GM18868 (cell line): ENCODE measurements around the gene ELOVL3.

Experiments used
- ATAC-seq: cut with Tn5 transposase; IDR thresholded peaks from one replicate; pipeline ENCODE4 v1.9.1; 2021; ENCODE audit warnings: mild to moderate bottlenecking, moderate library complexity; ENCODE audit not compliant: unreplicated experiment

The ELOVL3 gene

DNA sequence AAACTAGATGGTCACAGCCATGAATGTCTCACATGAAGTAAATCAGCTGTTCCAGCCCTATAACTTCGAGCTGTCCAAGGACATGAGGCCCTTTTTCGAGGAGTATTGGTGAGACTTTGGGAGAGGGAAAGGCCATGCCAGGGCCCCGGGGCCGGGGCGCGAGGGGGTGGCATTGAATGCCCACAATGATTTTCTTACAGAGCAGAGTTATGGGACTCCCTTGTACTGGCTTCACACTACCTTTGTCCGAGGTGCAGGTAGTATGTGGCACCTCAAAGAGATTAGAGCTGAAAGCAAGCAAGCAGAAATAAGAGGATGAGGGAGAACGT lies 407 bp downstream of the ELOVL3 start:
- no peak for ATAC-seq

DNA sequence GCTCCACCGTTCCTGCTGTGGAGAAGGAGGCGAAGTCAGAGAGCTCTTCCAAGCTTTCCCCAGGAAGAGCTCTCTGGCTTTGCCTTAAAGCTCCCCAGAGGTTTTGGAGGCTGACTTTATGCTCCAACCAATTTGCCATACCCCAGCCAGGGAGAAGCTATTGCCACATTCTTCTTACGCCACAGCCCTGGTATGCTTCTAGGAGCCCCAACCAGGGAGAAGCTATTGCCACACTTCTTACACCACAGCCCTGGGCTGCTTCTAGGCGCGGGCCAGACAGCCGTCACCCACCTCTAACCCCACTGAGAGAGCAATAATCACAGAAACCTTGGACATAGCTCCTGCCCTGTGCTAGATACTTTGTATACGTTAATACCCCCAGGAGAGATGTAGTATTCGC lies 951 bp downstream of the ELOVL3 start:
- ATAC-seq, result no peak

DNA sequence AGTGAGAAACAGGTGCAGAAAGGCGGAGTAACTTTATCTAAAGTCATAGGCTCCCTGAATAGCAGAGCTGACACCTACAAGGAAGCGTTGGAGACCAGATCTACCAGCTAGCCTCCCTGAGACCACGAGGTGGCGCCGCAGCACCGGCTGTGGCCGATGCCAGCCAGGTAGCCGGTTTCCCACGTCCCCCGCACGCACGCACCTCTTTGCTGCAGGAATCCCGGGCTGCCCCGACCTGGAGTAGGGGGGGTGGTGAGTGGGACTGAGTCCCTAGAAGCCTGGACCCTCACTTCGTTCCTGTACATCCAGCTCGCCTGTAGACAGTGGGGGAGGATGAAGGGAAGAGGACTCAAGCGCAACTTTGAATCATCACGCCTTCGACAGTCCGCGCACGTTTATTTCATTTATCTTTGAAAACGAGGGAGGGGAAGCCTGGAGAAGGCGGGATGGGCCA lies 3.7 kb downstream of the ELOVL3 start:
- no peak for ATAC-seq

DNA sequence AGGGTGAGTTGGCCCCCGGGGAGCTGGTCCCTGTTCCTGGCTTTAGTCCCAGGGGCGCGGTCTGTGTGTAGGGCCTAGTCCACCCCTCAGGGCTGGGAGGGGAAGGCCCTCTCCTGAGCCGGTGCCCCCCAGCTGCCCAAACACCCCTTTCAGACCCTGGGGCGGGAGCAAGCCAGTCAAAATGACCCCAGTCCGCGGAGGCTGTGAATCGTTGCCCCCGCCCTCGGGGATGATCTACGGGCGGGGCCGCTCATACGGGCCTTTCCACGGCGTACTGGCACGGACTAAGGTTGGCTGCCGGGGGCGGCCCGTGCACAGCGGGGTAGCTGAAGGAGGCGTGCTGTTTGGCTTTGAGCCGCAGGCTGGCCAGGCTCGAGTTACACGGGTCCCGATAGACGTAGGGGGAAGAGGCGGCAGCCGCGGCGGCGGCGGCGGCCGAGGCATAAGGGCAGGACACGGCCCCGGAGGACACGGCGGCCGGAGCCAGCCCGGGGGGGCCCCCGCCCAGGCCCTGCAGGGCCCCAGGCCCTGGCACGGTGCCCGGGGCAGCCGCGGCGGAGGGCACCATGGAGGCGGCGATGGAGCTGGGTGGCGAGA lies 4.3 kb downstream of the ELOVL3 start:
- ATAC-seq, result no peak

DNA sequence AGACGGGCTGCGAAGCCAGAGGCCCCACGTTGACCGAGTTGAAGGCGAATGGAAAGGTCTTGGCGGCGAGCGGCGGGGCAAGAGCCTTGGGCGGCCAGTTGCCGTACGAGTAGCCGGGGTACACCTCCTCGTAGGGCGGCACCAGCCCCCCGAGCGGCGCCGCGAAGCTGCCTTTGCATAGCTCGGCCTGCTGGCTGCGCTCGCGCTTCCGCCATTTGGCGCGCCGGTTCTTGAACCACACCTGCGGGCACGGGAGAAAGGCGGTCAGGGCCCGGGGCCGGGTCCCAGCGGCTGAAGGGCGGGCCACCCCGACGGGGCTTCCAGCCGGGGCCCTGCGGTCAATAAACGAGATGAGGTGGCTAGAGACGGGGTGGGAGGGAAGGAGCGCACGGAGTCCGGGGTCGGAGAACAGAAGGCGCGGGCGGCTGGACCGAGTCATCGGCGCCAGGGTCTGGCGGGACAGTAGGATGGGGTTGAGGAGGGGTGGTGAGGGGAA lies 4.8 kb downstream of the ELOVL3 start:
- ATAC-seq, result no peak

DNA sequence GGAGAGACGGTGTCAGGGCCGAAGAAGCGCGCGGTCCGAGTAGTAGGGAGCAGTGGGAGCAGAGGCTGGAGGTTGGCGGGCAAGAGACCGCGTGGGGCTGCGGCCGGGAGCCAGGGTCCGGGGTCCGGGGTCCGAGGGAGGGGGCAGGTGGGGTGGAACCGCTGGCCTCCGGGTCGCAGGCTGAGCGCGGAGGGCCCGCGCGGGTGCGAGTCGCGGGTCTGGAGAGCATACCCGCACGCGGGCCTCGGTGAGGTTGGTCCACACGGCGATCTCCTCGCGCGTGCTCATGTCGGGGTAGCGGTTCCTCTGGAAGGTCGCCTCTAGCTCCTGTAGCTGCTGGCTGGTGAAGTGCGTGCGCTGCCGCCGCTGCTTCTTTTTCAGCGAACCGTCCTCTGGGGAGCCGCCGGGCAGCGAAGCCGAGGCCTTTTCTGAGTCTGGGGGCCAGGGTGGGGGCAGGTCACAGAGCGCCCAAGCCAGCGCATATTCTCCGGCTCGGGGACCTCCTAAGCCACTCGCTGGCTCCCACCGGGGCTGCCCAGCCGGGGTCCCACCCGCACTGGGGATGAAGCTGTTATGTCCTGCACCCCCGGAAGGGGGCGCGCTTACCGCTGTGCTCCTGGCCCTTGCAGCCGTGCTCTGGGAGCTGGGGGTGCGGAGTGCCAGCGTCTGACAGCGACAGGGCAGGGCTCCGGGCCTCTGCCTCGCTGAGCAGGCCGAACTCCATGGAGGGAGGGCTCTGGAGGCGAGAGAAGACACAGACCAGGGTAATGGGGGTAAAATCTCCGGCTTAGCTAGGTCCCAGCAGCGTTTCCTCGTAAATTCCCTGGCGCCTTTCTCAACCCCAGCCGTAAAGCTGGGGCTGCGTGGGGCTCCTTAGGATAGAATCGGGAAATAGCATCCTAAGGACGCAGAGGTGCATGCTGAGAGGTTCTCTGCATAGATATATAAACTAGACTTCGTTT lies 5.5 kb downstream of the ELOVL3 start:
- ATAC-seq, result no peak

DNA sequence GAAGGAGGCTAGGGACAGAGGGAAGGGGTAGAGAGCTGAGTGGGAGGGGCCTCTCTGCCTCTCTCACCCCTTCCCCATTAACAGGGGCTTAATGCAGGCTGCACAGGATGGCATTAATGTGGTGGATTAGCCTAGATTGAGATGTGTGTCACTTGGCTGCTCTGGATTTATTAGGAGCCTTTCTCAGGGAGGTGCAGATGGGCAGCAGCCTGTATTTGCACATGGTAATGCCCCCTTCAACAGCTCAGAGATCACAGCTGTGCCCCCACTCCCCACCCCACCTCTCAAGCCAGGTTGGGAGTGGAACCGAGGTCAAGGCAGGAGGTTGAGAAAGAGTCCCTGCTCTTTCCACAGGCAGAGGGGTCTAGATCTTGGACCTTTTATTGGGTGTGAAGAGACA lies 7.9 kb downstream of the ELOVL3 start:
- ATAC-seq, result no peak

DNA sequence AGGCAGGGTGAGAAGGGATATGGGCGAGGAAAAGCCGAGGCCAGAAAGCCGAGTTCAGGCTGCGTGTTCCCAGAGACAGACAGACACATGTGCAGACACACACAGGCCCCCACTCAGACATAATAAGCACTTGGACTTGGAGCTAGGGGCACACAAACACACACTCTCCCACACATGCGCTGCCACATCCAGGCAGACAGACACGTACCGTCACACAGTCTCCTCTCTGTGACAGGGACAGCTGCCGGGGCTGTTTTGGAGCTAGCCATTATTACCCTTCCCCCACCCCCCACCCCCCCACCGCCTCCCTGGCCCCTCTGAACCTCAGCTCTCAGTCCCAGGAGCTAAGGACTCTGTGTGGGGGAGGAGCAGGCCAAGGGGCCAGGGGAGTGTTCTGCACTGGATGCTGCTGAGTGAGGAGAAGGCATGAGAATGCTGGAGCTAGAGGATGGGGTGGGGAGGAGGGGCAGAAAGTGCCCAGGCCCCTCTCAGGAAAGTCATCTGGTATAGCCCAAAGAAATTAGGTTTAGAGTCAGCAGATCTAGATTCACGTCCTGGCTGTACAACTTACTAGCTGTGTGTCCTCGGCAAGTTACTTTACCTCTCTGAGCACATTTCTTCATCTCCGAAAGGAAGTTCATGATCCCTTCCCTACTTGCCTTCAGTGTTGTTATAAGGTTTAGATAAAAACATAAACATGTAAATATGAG lies 8.9 kb downstream of the ELOVL3 start:
- ATAC-seq, result no peak

DNA sequence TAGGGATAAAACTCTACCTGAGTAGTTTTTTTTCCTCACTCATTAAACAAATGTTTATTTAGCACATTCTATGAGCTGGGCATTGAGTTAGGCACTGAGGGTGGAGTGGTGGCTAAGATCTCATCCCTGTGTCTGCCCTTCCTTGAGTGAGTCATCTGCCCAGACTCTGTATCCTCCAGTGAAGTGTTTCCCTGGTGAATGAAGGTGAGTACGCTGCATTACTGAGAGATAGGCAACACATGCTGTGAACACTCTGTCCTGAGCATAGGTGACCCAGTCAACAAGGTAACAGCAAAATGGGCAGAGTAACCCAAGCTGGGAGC lies 9.5 kb downstream of the ELOVL3 start:
- no peak for ATAC-seq

DNA sequence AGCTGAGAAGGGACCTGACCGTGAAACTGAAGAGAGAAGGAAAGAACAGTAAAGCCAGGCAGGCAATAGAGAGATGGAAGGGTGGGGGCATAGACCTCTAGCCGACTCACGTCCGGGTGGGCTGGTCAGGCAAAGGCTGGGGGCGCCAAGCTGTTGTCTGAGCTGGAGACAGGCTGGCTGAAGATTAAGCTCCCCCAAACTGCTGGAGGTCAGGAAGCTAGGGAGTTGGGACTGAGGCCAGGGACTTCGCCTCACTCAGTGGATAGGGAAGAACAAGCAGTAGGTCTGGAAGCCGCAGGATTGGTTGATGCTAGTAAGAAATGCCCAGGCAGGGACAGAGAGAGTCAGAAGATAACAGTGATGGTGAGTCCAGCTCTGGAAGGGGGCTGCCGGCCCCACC lies 9.9 kb downstream of the ELOVL3 start:
- no peak for ATAC-seq

DNA sequence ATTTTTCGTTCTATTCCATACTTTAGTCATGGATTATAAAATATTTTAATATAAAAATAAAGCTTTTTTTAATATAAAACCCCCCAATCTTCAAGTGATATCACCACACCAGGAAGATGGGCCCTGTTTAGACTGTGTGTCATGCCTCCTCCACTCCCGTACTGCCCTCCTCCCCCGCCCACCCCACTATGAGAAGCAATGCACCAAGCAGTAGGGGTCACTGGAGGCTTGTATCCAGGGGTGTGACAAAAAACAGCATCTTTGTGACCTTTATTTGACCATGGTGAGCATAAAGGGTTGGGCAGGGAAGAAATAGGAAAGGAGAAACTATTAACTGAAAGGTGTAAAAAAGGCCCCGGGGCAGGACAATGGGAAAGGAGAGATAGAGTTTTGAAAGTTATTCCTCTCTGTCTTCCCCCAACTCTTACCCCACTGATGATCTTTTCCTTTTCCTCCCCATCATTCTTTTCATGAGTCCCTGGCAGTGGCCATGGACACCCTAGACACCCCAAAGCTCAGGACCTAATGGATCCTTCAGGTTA lies 11.7 kb downstream of the ELOVL3 start:
- ATAC-seq, result no peak

DNA sequence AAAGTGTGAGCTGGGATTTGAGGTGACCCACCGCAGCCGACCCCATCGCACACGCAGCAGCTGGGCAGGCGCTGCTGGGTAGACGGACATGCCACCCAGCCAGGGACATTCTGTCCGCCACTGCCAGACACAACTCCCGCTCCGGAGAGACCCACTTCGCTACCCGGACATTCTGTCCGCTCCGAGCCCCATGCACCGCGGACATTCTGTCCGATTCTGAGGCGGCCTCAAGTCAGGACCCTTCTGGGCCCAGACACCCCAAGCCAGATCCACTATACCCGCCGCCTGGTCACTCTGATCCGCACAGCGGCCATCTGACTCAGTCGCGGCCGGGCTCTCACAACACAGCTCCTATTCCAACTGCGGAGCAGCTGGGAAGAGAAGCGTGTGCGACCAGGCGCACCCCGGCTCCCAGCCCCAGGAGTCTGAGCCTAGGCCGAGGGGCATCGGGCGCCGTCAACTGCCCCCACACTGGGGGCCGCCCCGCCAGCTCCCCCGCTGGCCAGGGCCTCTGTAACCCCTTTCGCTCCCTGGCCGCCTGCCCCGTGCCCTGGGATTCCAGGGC lies 14.4 kb downstream of the ELOVL3 start:
- no peak for ATAC-seq

DNA sequence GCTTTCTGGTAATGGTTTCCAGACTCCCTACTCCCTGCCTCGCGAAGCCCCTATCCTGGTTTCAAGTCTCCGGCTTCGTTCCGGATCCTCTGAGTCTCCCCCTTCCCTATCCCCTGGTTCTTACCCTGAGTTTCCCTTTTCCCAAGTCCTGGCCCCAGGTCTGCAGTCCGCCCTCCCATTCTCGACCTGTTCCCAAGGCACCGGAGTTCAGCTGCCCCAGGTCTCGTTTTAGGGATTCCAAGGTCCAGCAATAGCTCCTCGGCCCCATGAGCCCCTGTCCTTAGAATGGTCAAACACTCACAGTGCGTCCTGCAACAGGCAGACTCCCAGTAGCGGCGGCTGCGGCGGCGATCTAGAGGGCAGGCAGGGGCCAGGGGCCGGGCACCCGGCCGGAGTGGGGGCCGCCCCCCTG lies 14.9 kb downstream of the ELOVL3 start:
- no peak for ATAC-seq

DNA sequence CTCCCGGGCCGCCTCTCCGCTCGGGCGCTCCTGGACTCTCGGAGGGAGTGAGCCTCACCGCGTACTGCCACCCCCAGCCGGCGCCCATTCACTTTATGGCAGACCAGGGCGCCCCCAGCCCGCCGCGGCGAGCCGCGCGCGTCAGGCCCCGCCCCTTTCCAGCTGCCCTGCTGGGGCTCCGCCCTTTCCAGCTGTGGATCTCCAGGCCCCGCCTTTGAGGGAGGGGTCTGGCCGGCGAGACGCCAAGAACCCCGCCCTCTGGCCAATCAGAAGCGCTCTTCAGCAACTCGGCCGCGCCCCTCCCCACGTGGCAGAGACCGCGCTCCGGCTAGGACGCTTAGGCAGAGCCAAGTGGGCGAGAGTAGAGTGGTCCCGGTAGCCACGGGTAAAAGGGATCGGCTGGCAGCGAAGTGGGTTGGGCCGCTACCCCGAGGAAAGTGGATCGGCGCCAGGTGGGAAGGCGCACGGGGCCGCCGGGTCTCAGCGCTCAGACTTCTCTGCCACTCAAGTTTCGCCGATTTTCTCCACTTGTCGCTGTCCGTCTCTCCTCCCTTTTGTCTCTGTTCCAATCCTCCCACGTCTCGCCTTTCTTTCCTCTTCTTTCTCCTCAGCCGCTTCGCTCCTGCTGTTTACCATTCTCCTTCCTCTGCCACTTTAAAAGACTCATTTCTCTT lies 15.5 kb downstream of the ELOVL3 start, which contains the start of gene PITX3:
Gene PITX3, minus strand, starts transcription at position 69 of the 674 bp plus-strand sequence. CDS start 9,432 bp downstream, outside the sequence.
- peak; percentile 45 for ATAC-seq

DNA sequence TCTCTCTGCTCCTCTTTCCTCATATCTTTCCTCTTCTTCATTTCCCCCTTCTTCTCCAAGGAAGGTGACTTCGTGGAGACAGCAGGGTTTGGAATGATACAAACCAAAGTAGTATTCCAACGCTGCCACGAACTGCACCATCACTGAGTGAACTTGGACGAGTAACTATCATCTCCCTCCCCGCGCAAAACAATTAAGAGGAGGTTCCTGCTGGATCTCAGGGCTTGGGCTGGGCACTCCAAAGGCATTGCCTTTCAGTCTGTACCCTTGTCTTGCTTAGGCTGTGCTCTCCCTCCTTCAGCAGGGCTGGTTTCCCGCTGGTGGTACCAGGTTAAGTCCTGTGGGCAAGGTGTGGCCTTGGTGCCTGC lies 16.0 kb downstream of the ELOVL3 start:
- ATAC-seq, result no peak

DNA sequence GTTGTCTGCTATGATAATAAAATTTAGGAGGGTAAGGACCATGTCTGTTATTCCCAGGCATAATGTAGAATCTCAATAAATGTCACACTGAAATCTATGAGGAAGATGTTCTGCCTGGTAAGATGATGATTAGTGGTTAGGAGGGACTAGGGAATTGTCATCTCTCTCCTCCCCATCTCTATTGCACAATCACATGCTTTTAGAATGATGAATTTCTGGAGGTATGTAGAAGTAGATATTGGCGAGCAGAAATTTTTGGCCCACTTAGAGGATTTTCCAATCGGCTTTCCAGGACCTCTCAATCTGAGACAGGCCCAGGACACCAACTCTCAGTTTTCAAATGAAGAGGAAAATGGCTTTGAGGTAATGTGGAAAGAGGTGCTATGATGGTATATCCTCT lies 17.2 kb downstream of the ELOVL3 start:
- ATAC-seq, result no peak

DNA sequence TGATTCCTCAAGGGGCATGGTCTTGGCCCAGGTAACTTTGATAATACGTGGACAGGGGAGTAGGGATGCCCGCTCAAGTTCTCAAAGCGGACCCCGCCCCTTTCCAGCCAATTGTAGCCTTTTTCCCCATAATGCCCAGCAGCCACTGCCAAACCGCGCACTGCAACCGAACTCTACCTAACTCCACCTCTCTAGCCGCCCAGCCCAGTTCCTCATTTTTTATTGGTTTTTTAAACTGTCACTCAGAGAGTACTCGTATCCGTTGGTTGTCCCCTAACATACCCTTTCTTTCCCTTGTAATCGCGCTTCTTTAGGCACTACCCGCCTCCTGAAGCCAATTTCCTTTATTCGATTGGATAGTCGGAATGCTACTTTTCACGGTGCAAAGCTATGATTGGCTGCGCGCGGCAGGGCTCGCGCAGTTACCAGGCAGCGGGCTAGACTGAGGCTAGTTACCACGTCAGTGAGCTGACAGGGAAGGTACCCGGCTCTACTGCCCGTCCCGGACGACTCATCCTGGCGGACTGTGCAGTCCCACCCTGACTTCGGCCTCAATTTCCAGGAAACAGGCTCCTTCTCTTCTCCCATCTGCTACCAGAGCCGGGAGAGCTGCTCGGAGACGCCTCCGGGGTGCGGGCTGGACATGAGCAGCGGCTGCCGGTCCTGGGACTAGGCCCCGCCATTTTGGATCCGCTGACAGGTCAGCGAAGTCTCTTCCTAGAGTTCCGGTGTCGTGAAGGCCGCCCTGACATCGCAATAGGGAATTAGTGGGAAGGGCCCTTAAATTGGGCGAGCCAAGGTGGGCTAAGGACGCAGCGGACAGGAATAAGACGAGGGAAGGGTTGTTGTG lies 19.2 kb downstream of the ELOVL3 start, which contains the start of gene GBF1:
Gene GBF1, plus strand, starts transcription at position 451 of the 850 bp plus-strand sequence. CDS start 13,407 bp downstream, outside the sequence.
- peak; percentile 89 for ATAC-seq

DNA sequence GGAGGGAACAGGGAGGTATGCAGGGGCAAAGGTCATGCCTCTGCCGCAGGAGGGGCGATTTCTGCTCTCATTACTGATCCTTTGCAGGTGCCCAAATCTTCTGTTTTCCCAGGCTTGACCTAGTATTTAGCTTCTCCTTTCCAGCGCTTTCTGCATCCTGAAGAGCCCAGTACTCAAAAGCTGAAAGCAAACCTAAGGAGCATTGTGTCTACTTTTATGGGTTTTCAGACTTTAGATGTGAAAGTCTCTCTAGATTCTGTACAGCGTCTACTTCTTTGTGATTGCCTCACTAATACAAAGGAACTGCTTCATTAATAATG lies 19.8 kb downstream of the ELOVL3 start:
- ATAC-seq, result no peak

DNA sequence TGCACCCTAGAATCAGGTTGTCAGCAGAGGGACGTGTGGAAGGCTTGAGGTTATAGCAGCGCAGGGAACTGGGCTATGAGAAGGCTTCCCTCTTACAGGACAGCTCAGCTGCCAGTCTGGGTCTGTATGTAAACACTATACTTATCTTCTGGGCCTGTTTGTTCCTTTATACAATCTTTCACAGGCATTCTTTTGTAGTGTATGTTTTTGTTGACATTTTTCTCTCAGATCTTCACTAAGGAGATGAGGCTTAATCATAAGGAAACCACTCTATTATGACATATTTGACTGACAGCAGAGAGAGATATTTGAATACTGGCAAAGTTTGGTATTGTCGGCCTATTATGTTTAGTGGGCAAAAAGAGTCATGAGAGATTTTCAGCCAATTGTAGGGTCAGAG lies 20.2 kb downstream of the ELOVL3 start:
- ATAC-seq, result no peak

DNA sequence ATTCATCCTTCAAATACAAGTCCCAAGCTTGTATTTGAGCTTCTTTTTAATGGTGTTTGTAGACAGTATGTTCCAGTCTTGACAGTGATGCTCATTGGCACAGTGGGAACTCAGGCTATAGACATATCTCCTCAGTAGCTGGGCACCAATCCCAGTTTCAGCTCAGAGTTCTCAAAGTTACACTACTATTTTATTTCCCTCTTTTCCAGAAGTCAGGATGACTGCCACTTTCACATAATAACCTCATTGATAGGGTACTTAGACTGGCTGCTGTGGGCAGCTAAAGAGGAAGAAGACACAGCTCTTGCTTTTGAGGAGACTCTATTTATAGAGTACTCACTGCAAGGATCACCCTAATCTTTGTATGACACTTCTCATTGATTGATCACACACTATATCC lies 21.6 kb downstream of the ELOVL3 start:
- no peak for ATAC-seq
